Measurements from ENCODE around the gene MEGF11.

MEGF11 gene

DNA sequence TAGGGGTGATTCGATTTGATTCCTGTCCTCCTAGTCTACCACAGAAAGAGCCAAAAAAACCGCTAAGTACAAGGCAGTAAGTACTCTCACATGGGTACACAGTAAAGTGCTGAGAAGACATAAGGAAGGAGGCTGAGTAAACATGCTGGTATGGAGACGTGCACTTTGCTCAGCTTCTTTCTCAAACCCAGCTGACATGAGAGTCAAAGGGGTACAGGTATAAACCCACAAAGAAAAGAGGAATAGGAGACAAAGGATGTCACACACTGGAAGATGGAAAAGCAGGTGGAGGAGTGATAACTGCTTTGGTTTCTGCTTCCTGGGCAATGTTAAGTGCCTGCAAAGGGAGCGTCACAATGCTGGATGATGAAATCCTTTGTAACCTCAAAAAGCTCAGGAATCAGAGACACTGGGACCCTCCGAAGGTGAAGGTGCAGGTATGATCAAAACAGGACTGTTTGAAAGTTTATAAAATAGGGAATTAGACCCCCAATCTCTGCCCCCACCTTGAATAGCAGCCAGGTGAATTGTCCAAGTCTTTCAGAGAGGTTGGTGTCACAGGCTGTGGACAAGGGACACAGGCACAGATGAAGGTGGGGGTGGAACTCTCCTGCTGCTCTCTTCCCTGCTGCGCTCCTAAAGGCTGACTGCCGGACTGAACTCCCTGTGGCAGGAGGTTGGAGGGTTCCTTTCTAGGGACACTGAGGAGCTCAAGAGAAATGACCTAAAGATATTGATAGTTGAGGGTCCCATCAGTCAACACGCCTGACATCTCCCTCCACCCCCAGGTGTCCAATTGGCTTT is 282.4 kb downstream of the MEGF11 start:
- H3K27ac ChIP-seq (replicated peaks) = no peak overlapping the region
- H3K27me3 ChIP-seq (ENCODE audit: insufficient read depth, poor library complexity, severe bottlenecking) = peaks cover 25% of the 10 kb centered on the region
- DNase-seq (ENCODE audit: low read depth in 1 of 2, low spot score in 1 of 2) = no peak
- H3K4me3 ChIP-seq (replicated peaks; ENCODE audit: insufficient read depth, low read length) = no peak overlapping the region
- TF ChIP-seq SPI1 (IDR thresholded peaks at IDR 0.05; ENCODE audit: borderline replicate concordance, low read depth) (no peak), CTCF (IDR thresholded peaks at IDR 0.05; ENCODE audit: insufficient read depth, low read length) (no peak), POLR2AphosphoS5 (IDR thresholded peaks at IDR 0.05; ENCODE audit: low read depth) (no peak), GABPA (IDR thresholded peaks at IDR 0.05; ENCODE audit: low read depth) (no peak), REST (IDR thresholded peaks at IDR 0.05; ENCODE audit: insufficient replicate concordance, low read depth) (no peak)

GRCh38 chr15:65969865-65970816 is 283.4 kb downstream of the MEGF11 start:
- Histone ChIP-seq H3K27me3 (ENCODE audit: insufficient read depth, poor library complexity, severe bottlenecking) (peaks cover 25% of the 10 kb centered on the region), H3K4me3 (replicated peaks; ENCODE audit: insufficient read depth, low read length) (no peak overlapping the region), H3K27ac (replicated peaks) (no peak overlapping the region)
- TF ChIP-seq REST (IDR thresholded peaks at IDR 0.05; ENCODE audit: insufficient replicate concordance, low read depth) (no peak), SPI1 (IDR thresholded peaks at IDR 0.05; ENCODE audit: borderline replicate concordance, low read depth) (no peak), GABPA (IDR thresholded peaks at IDR 0.05; ENCODE audit: low read depth) (no peak), POLR2AphosphoS5 (IDR thresholded peaks at IDR 0.05; ENCODE audit: low read depth) (no peak), CTCF (IDR thresholded peaks at IDR 0.05; ENCODE audit: insufficient read depth, low read length) (no peak)
- DNase-seq (ENCODE audit: low read depth in 1 of 2, low spot score in 1 of 2) = no peak

- no peak overlapping the region for H3K27ac ChIP-seq (replicated peaks)
- DNase-seq (ENCODE audit: low read depth in 1 of 2, low spot score in 1 of 2) = no peak
- no peak for TF ChIP-seq POLR2AphosphoS5 (IDR thresholded peaks at IDR 0.05; ENCODE audit: low read depth)
- no peak for TF ChIP-seq SPI1 (IDR thresholded peaks at IDR 0.05; ENCODE audit: borderline replicate concordance, low read depth)
- no peak for TF ChIP-seq REST (IDR thresholded peaks at IDR 0.05; ENCODE audit: insufficient replicate concordance, low read depth)
- TF ChIP-seq CTCF (IDR thresholded peaks at IDR 0.05; ENCODE audit: insufficient read depth, low read length) = no peak
- no peak for TF ChIP-seq GABPA (IDR thresholded peaks at IDR 0.05; ENCODE audit: low read depth)
- peaks cover 23% of the 10 kb centered on the region for H3K27me3 ChIP-seq (ENCODE audit: insufficient read depth, poor library complexity, severe bottlenecking)
- no peak overlapping the region for H3K4me3 ChIP-seq (replicated peaks; ENCODE audit: insufficient read depth, low read length)
Measured at GRCh38 chr15:65968511-65968910, 285.0 kb downstream of the MEGF11 start.
